ENCODE measurements around the gene FBXO42.

Gene FBXO42

GRCh38 chr1:16386454-16387113 lies 34.3 kb upstream of the FBXO42 start:
- Histone ChIP-seq H3K4me3 (ENCODE audit: low read length) (peak overlapping the region; percentile 65), H3K9ac (ENCODE audit: low read depth, low read length) (no peak overlapping the region), H3K27me3 (ENCODE audit: control insufficient read depth, insufficient read depth, low read length) (no peaks in the 10 kb centered on the region), H3K4me2 (ENCODE audit: low read length) (peak overlapping the region; percentile 95), H3K9me3 (replicated peaks; ENCODE audit: low read length) (no peaks in the 10 kb centered on the region), H3K4me1 (ENCODE audit: control insufficient read depth, insufficient read depth, low read length) (peaks cover 41% of the 10 kb centered on the region), H3K36me3 (ENCODE audit: insufficient read depth, low read length) (no peaks in the 10 kb centered on the region)

- peaks cover 38% of the 10 kb centered on the region for H3K4me1 ChIP-seq (ENCODE audit: control insufficient read depth, insufficient read depth, low read length)
- no peak overlapping the region for H3K9ac ChIP-seq (ENCODE audit: low read depth, low read length)
- H3K4me3 ChIP-seq (ENCODE audit: low read length), result no peak overlapping the region
- no peaks in the 10 kb centered on the region for H3K27me3 ChIP-seq (ENCODE audit: control insufficient read depth, insufficient read depth, low read length)
- no peaks in the 10 kb centered on the region for H3K9me3 ChIP-seq (replicated peaks; ENCODE audit: low read length)
- no peaks in the 10 kb centered on the region for H3K36me3 ChIP-seq (ENCODE audit: insufficient read depth, low read length)
- peak overlapping the region; percentile 95 for H3K4me2 ChIP-seq (ENCODE audit: low read length)
Observed at GRCh38 chr1:16385659-16386453, 33.6 kb upstream of the FBXO42 start.

- Histone ChIP-seq H3K4me3 (ENCODE audit: low read length) (no peak overlapping the region), H3K4me2 (ENCODE audit: low read length) (no peak overlapping the region), H3K9me3 (replicated peaks; ENCODE audit: low read length) (no peaks in the 10 kb centered on the region), H3K9ac (ENCODE audit: low read depth, low read length) (no peak overlapping the region), H3K4me1 (ENCODE audit: control insufficient read depth, insufficient read depth, low read length) (peaks cover 38% of the 10 kb centered on the region), H3K36me3 (ENCODE audit: insufficient read depth, low read length) (no peaks in the 10 kb centered on the region), H3K27me3 (ENCODE audit: control insufficient read depth, insufficient read depth, low read length) (no peaks in the 10 kb centered on the region)
Observed at GRCh38 chr1:16383888-16384287, 31.6 kb upstream of the FBXO42 start.

GRCh38 chr1:16380868-16381267 lies 28.6 kb upstream of the FBXO42 start:
- Histone ChIP-seq H3K4me2 (ENCODE audit: low read length) (no peak overlapping the region), H3K9me3 (replicated peaks; ENCODE audit: low read length) (no peaks in the 10 kb centered on the region), H3K9ac (ENCODE audit: low read depth, low read length) (no peak overlapping the region), H3K27me3 (ENCODE audit: control insufficient read depth, insufficient read depth, low read length) (no peaks in the 10 kb centered on the region), H3K36me3 (ENCODE audit: insufficient read depth, low read length) (no peaks in the 10 kb centered on the region), H3K4me1 (ENCODE audit: control insufficient read depth, insufficient read depth, low read length) (peaks cover 37% of the 10 kb centered on the region), H3K4me3 (ENCODE audit: low read length) (no peak overlapping the region)

- Histone ChIP-seq H3K27me3 (ENCODE audit: control insufficient read depth, insufficient read depth, low read length) (no peaks in the 10 kb centered on the region), H3K4me2 (ENCODE audit: low read length) (no peak overlapping the region), H3K4me1 (ENCODE audit: control insufficient read depth, insufficient read depth, low read length) (peaks cover 41% of the 10 kb centered on the region), H3K4me3 (ENCODE audit: low read length) (no peak overlapping the region), H3K9ac (ENCODE audit: low read depth, low read length) (no peak overlapping the region), H3K36me3 (ENCODE audit: insufficient read depth, low read length) (peaks cover 8% of the 10 kb centered on the region), H3K9me3 (replicated peaks; ENCODE audit: low read length) (no peaks in the 10 kb centered on the region)
Observed at GRCh38 chr1:16378443-16378842, 26.2 kb upstream of the FBXO42 start.

GRCh38 chr1:16376971-16377370 lies 24.7 kb upstream of the FBXO42 start:
- H3K36me3 ChIP-seq (ENCODE audit: insufficient read depth, low read length), result peaks cover 11% of the 10 kb centered on the region
- H3K4me1 ChIP-seq (ENCODE audit: control insufficient read depth, insufficient read depth, low read length), result peaks cover 52% of the 10 kb centered on the region
- no peaks in the 10 kb centered on the region for H3K27me3 ChIP-seq (ENCODE audit: control insufficient read depth, insufficient read depth, low read length)
- H3K4me3 ChIP-seq (ENCODE audit: low read length), result no peak overlapping the region
- no peak overlapping the region for H3K4me2 ChIP-seq (ENCODE audit: low read length)
- no peaks in the 10 kb centered on the region for H3K9me3 ChIP-seq (replicated peaks; ENCODE audit: low read length)
- H3K9ac ChIP-seq (ENCODE audit: low read depth, low read length), result no peak overlapping the region

GRCh38 chr1:16375521-16376340 lies 23.5 kb upstream of the FBXO42 start:
- Histone ChIP-seq H3K36me3 (ENCODE audit: insufficient read depth, low read length) (peaks cover 11% of the 10 kb centered on the region), H3K4me1 (ENCODE audit: control insufficient read depth, insufficient read depth, low read length) (peaks cover 57% of the 10 kb centered on the region), H3K9me3 (replicated peaks; ENCODE audit: low read length) (no peaks in the 10 kb centered on the region), H3K4me3 (ENCODE audit: low read length) (peak overlapping the region; percentile 46), H3K9ac (ENCODE audit: low read depth, low read length) (peak overlapping the region; percentile 68), H3K27me3 (ENCODE audit: control insufficient read depth, insufficient read depth, low read length) (no peaks in the 10 kb centered on the region), H3K4me2 (ENCODE audit: low read length) (peak overlapping the region; percentile 73)

GRCh38 chr1:16374266-16374665 lies 22.0 kb upstream of the FBXO42 start:
- Histone ChIP-seq H3K36me3 (ENCODE audit: insufficient read depth, low read length) (peaks cover 11% of the 10 kb centered on the region), H3K27me3 (ENCODE audit: control insufficient read depth, insufficient read depth, low read length) (no peaks in the 10 kb centered on the region), H3K4me2 (ENCODE audit: low read length) (no peak overlapping the region), H3K4me1 (ENCODE audit: control insufficient read depth, insufficient read depth, low read length) (peaks cover 61% of the 10 kb centered on the region), H3K9ac (ENCODE audit: low read depth, low read length) (peak overlapping the region; percentile 41), H3K9me3 (replicated peaks; ENCODE audit: low read length) (no peaks in the 10 kb centered on the region), H3K4me3 (ENCODE audit: low read length) (no peak overlapping the region)

GRCh38 chr1:16372535-16373285 lies 20.4 kb upstream of the FBXO42 start:
- H3K36me3 ChIP-seq (ENCODE audit: insufficient read depth, low read length), result peaks cover 11% of the 10 kb centered on the region
- H3K27me3 ChIP-seq (ENCODE audit: control insufficient read depth, insufficient read depth, low read length), result no peaks in the 10 kb centered on the region
- no peak overlapping the region for H3K9ac ChIP-seq (ENCODE audit: low read depth, low read length)
- H3K4me2 ChIP-seq (ENCODE audit: low read length), result peak overlapping the region; percentile 6
- no peak overlapping the region for H3K4me3 ChIP-seq (ENCODE audit: low read length)
- H3K9me3 ChIP-seq (replicated peaks; ENCODE audit: low read length), result no peaks in the 10 kb centered on the region
- H3K4me1 ChIP-seq (ENCODE audit: control insufficient read depth, insufficient read depth, low read length), result peaks cover 66% of the 10 kb centered on the region

- Histone ChIP-seq H3K4me2 (ENCODE audit: low read length) (peak overlapping the region; percentile 20), H3K36me3 (ENCODE audit: insufficient read depth, low read length) (peaks cover 11% of the 10 kb centered on the region), H3K9ac (ENCODE audit: low read depth, low read length) (no peak overlapping the region), H3K9me3 (replicated peaks; ENCODE audit: low read length) (no peaks in the 10 kb centered on the region), H3K27me3 (ENCODE audit: control insufficient read depth, insufficient read depth, low read length) (no peaks in the 10 kb centered on the region), H3K4me3 (ENCODE audit: low read length) (no peak overlapping the region), H3K4me1 (ENCODE audit: control insufficient read depth, insufficient read depth, low read length) (peaks cover 57% of the 10 kb centered on the region)
Observed at GRCh38 chr1:16371725-16372124, 19.4 kb upstream of the FBXO42 start.

- Histone ChIP-seq H3K36me3 (ENCODE audit: insufficient read depth, low read length) (peaks cover 11% of the 10 kb centered on the region), H3K4me1 (ENCODE audit: control insufficient read depth, insufficient read depth, low read length) (peaks cover 43% of the 10 kb centered on the region), H3K9ac (ENCODE audit: low read depth, low read length) (no peak overlapping the region), H3K4me3 (ENCODE audit: low read length) (no peak overlapping the region), H3K27me3 (ENCODE audit: control insufficient read depth, insufficient read depth, low read length) (no peaks in the 10 kb centered on the region), H3K9me3 (replicated peaks; ENCODE audit: low read length) (no peaks in the 10 kb centered on the region), H3K4me2 (ENCODE audit: low read length) (no peak overlapping the region)
Observed at GRCh38 chr1:16369821-16370220, 17.5 kb upstream of the FBXO42 start.
